ENCODE data around the gene HKDC1. TPM values are rescaled to one million over a fixed set of nuclear protein-coding genes. Genes with fewer than 3 reads are reported as not detected.

HKDC1 gene
- total and polyA plus RNA-seq, 10 of the 15 experiments (the other 5 are each of a cell fraction or from before 2014, with no cell fraction given) = 0.04 to 0.34 (median 0.13) TPM; not detected in 5

DNA sequence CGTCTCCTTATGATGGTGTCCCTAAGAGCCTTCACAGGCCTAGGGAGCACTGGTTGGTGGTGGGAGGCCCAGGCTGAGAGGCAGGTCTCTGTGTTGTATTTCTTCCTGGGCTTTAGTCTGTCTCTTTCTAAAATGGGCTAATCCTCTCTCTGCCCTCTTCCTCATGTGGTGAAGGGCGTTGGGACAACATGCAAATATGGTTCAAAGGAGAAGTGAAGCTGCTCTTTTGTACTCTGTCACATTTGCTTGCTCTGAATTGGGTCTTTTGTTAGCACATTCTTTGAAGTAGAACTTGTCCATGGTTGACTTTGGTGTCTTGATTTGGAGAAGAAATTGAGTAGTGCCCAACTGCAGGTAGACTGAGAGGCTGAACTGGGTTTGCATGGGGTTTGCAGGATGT is 59.0 kb downstream of the HKDC1 start:
- CTCF ChIA-PET = interaction anchor here (0.9 to 1.0 kb wide), 2 partner anchors 121 to 228 kb away, joined by 4 read pairs; no protein-coding TSS in a partner anchor
- Histone ChIP-seq H3K9ac (ENCODE audit: control insufficient read depth, insufficient read depth, low read length) (no peak overlapping the region), H3K4me1 (ENCODE audit: control insufficient read depth, insufficient read depth, low read length) (peaks cover 8% of the 10 kb centered on the region), H4K20me1 (ENCODE audit: control insufficient read depth, insufficient read depth) (no peaks in the 10 kb centered on the region), H3K27me3 (replicated peaks in 1 of 2; ENCODE audit: control insufficient read depth in 2 of 2, insufficient read depth in 2 of 2, low read length in 1 of 2) (no peaks in the 10 kb centered on the region; a peak in 1 of 4 replicates), H3K4me3 (no peak overlapping the region), H3K4me2 (ENCODE audit: control insufficient read depth, insufficient read depth) (peak overlapping the region; percentile 59), H3K79me2 (ENCODE audit: control insufficient read depth, insufficient read depth, low read length) (no peaks in the 10 kb centered on the region), H3K9me3 (replicated peaks; ENCODE audit: control insufficient read depth, insufficient read depth, low read length) (no peaks in the 10 kb centered on the region), H2AFZ (ENCODE audit: control insufficient read depth, low read depth, low read length) (peak overlapping the region; percentile 60), H3K36me3 (ENCODE audit: control insufficient read depth in 2 of 2, insufficient read depth in 2 of 2, low read length in 1 of 2) (no peaks in the 10 kb centered on the region), H3K27ac (ENCODE audit: control insufficient read depth, insufficient read depth) (no peak overlapping the region)
- intact Hi-C loops (cut with micrococcal nuclease; ENCODE audit: unreplicated experiment) (no loop called here), in situ Hi-C loops (cut with MboI) (no loop called here)
- no TSS peak for BruUV-seq (replicated peaks)
- POLR2A ChIA-PET = no interaction called here
- no peak for ATAC-seq
- no peak for TF ChIP-seq STAT1 (conservative IDR thresholded peaks at IDR 0.05)
- no peak for TF ChIP-seq TCF3 (IDR thresholded peaks at IDR 0.05; ENCODE audit: borderline replicate concordance, insufficient read depth, low read depth, low read length)
- TF ChIP-seq POU2F2 (IDR thresholded peaks at IDR 0.05; ENCODE audit: borderline replicate concordance, low read depth, low read length) = 0 out of 3 replicates have a peak, but pooled peaks have one; percentile 49
- TF ChIP-seq CBX5 (IDR thresholded peaks at IDR 0.05; ENCODE audit: low read depth) = no peak
- TF ChIP-seq SPI1 (IDR thresholded peaks at IDR 0.05; ENCODE audit: borderline replicate concordance, insufficient read depth, low read depth, low read length) = peak; percentile 41; the same call in 1 of the 2 replicates
- no peak for FAIRE-seq
- WGBS (ENCODE audit: insufficient coverage, insufficient replicate concordance, low lambda C conversion rate, missing lambda C conversion rate) = 23% methylated on average over 2 of the region's 2 CpGs
- DNase-seq (ENCODE audit: low read depth, low spot score) = peak; percentile 21
- RAD21 ChIA-PET (ENCODE audit: unreplicated experiment) = no interaction called here
- SMC1A ChIA-PET (ENCODE audit: uncharacterized antibody, unreplicated experiment) = interaction anchor here (1.0 to 1.4 kb wide), 3 partner anchors 24 to 38 kb away, joined by 3 to 4 read pairs (median 3); no protein-coding TSS in a partner anchor

DNA sequence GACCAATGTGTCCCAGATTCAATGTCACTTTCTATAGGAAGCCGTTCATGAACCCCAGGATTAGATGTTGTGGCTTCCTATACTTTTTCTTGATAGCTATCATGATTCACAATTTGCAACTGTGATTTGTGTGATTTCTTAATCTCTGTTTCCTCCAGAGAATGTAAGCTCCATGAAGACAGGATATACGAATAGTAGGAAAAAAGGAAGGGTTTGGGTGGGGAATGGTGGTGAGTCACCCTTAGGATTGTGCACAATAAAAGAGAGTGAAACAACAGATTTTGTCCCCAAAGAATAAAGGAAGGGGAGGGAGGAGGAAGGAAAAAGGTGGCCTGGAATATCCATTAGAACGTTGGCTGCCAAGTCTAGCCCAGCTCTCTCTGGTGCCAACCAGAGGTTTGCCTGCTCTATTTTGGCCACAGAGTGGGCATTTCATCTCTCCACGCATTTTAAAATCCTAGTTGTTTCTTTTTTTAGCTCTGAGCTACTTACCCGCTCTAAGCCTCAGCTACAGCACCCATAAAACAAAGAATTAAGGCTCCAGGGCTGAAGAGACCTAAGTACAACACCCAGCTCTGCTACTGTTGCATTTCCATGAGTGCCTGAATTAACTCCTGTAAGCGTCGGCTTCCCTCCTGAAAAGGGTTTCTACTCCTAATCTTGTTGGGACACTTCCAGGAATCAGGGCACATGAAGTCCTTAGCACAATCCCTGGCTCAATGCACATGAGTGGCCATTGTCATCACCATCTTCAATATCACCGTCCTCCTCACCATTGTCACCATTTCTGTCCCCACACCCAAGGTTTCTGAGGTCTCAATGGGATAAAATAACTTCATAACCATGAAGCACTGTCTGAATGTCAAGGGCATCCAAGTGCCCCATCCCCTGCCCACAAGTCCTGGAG is 61.6 kb downstream of the HKDC1 start:
- H3K9me3 ChIP-seq (replicated peaks; ENCODE audit: control insufficient read depth, insufficient read depth, low read length) = no peaks in the 10 kb centered on the region
- ChIA-PET POLR2A (no interaction called here), RAD21 (ENCODE audit: unreplicated experiment) (no interaction called here), CTCF (interaction anchor here (0.6 kb wide), 1 partner anchor 54 kb away, joined by 3 read pairs; no protein-coding TSS in a partner anchor), SMC1A (ENCODE audit: uncharacterized antibody, unreplicated experiment) (interaction anchor here (0.8 kb wide), 1 partner anchor 10 kb away, joined by 3 read pairs; no protein-coding TSS in a partner anchor)
- peaks cover 8% of the 10 kb centered on the region for H3K4me1 ChIP-seq (ENCODE audit: control insufficient read depth, insufficient read depth, low read length)
- H3K79me2 ChIP-seq (ENCODE audit: control insufficient read depth, insufficient read depth, low read length) = no peaks in the 10 kb centered on the region
- no peak overlapping the region for H3K9ac ChIP-seq (ENCODE audit: control insufficient read depth, insufficient read depth, low read length)
- H3K4me3 ChIP-seq = no peak overlapping the region
- TF ChIP-seq RB1 (IDR thresholded peaks at IDR 0.05; ENCODE audit: borderline replicate concordance) = no peak
- no peak for TF ChIP-seq SMAD1 (IDR thresholded peaks at IDR 0.05; ENCODE audit: low read depth, partially characterized antibody)
- TF ChIP-seq ASH2L (IDR thresholded peaks at IDR 0.05; ENCODE audit: borderline replicate concordance, low read depth) = no peak
- no peak for TF ChIP-seq SUZ12 (IDR thresholded peaks at IDR 0.05; ENCODE audit: unreplicated experiment)
- TF ChIP-seq BHLHE40 (IDR thresholded peaks at IDR 0.05; ENCODE audit: borderline replicate concordance in 1 of 2, low read depth in 2 of 2, low read length in 1 of 2) = no peak
- no peak for TF ChIP-seq SREBF1 (IDR thresholded peaks at IDR 0.05; ENCODE audit: low read length)
- TF ChIP-seq ZBED1 (IDR thresholded peaks at IDR 0.05; ENCODE audit: borderline replicate concordance) = no peak
- no peak for TF ChIP-seq FOS (IDR thresholded peaks at IDR 0.05; ENCODE audit: borderline replicate concordance, extremely low read depth, insufficient read length)
- no peak for TF ChIP-seq WRNIP1 (IDR thresholded peaks at IDR 0.05; ENCODE audit: borderline replicate concordance, low read depth, low read length)
- TF ChIP-seq, protein P1, sequence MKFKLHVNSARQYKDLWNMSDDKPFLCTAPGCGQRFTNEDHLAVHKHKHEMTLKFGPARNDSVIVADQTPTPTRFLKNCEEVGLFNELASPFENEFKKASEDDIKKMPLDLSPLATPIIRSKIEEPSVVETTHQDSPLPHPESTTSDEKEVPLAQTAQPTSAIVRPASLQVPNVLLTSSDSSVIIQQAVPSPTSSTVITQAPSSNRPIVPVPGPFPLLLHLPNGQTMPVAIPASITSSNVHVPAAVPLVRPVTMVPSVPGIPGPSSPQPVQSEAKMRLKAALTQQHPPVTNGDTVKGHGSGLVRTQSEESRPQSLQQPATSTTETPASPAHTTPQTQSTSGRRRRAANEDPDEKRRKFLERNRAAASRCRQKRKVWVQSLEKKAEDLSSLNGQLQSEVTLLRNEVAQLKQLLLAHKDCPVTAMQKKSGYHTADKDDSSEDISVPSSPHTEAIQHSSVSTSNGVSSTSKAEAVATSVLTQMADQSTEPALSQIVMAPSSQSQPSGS (IDR thresholded peaks at IDR 0.05; ENCODE audit: low read length) = no peak
- no peak for TF ChIP-seq NFYA (IDR thresholded peaks at IDR 0.05; ENCODE audit: borderline replicate concordance, low read depth, low read length)
- no peaks in the 10 kb centered on the region for H4K20me1 ChIP-seq (ENCODE audit: control insufficient read depth, insufficient read depth)
- intact Hi-C loops (cut with micrococcal nuclease; ENCODE audit: unreplicated experiment) = no loop called here
- H2AFZ ChIP-seq (ENCODE audit: control insufficient read depth, low read depth, low read length) = no peak overlapping the region
- FAIRE-seq (no peak), ATAC-seq (no peak), DNase-seq (ENCODE audit: low read depth, low spot score) (no peak)
- no peak overlapping the region for H3K4me2 ChIP-seq (ENCODE audit: control insufficient read depth, insufficient read depth)
- no peaks in the 10 kb centered on the region; a peak in 1 of 4 replicates for H3K27me3 ChIP-seq (replicated peaks in 1 of 2; ENCODE audit: control insufficient read depth in 2 of 2, insufficient read depth in 2 of 2, low read length in 1 of 2)
- BruUV-seq (replicated peaks) = no TSS peak
- no peaks in the 10 kb centered on the region for H3K36me3 ChIP-seq (ENCODE audit: control insufficient read depth in 2 of 2, insufficient read depth in 2 of 2, low read length in 1 of 2)
- in situ Hi-C loops (cut with MboI) = no loop called here
- WGBS (ENCODE audit: insufficient coverage, insufficient replicate concordance, low lambda C conversion rate, missing lambda C conversion rate) = 45% methylated on average over 8 of the region's 8 CpGs
- no peak overlapping the region for H3K27ac ChIP-seq (ENCODE audit: control insufficient read depth, insufficient read depth)

Data from GM12878 (cell line).